Measurements from ENCODE around the gene CBLC. TPM values are rescaled to one million over a fixed set of nuclear protein-coding genes. Genes with fewer than 3 reads are reported as not detected.

CBLC gene
- total and polyA plus RNA-seq, 2 of the 4 experiments (the other 2 are of a cell fraction) = not detected

GRCh38 chr19:44818466-44819031 lies 40.9 kb downstream of the CBLC start:
- no peak for TF ChIP-seq BHLHE40 (IDR thresholded peaks at IDR 0.05; ENCODE audit: low read depth, low read length)
- no peak for TF ChIP-seq NFE2L2 (IDR thresholded peaks at IDR 0.05; ENCODE audit: low read depth, low read length)
- no peak for TF ChIP-seq ELK1 (IDR thresholded peaks at IDR 0.05; ENCODE audit: borderline replicate concordance, low read depth, low read length)
- no peak for TF ChIP-seq RCOR1 (IDR thresholded peaks at IDR 0.05; ENCODE audit: insufficient replicate concordance, low read length)
- no peak for TF ChIP-seq FOS (IDR thresholded peaks at IDR 0.05; ENCODE audit: low read depth, low read length)
- no peak for TF ChIP-seq MAZ (IDR thresholded peaks at IDR 0.05; ENCODE audit: borderline replicate concordance, low read depth, low read length)
- TF ChIP-seq MXI1 (IDR thresholded peaks at IDR 0.05; ENCODE audit: borderline replicate concordance, low read depth, low read length) = no peak
- TF ChIP-seq RAD21 (IDR thresholded peaks at IDR 0.05; ENCODE audit: low read length) = no peak
- no peak for ATAC-seq (ENCODE audit: low read depth)

More at GRCh38 chr19:44818466-44819031, 40.9 kb downstream of the CBLC start:
- no peak overlapping the region for H3K9ac ChIP-seq (ENCODE audit: low read depth, low read length)
- no peak overlapping the region for H2BK15ac ChIP-seq (ENCODE audit: low read depth, low read length)
- H2BK5ac ChIP-seq (ENCODE audit: low read depth, low read length, poor library complexity, severe bottlenecking) = no peak overlapping the region
- intact Hi-C loops (cut with micrococcal nuclease) (no loop called here), in situ Hi-C loops (cut with MboI; ENCODE audit: low sequenced_read_pairs) (no loop called here), dilution Hi-C loops (cut with HindIII; ENCODE audit: low sequenced_read_pairs, unreplicated experiment) (no loop called here)
- H4K8ac ChIP-seq (ENCODE audit: low read depth in 2 of 2, low read length in 2 of 2) = no peak overlapping the region
- WGBS, 2 experiments (ENCODE audit: extremely low coverage in 2 of 2, insufficient read length in 1 of 2) = 95% methylated on average over 4 of the region's 20 CpGs; no CpG with 5 or more reads in 1 of the 2 experiments
- no peak for DNase-seq
- no TSS peak for BruUV-seq (replicated peaks)
- H2BK20ac ChIP-seq (ENCODE audit: low read depth, low read length) = no peak overlapping the region
- peaks cover 3% of the 10 kb centered on the region; the same call in 1 of the 2 replicates for H3K4me1 ChIP-seq (ENCODE audit: control insufficient read depth, insufficient read depth, low read length)
- H2BK120ac ChIP-seq (ENCODE audit: low read depth, low read length) = no peak overlapping the region
- no peak overlapping the region for H3K4me3 ChIP-seq (ENCODE audit: insufficient read depth, low read depth, low read length)
- ChIA-PET POLR2A (ENCODE audit: unreplicated experiment) (no interaction called here), CTCF (no interaction called here)
- H3K4ac ChIP-seq (ENCODE audit: low read depth, low read length) = no peak overlapping the region
- H4K91ac ChIP-seq (ENCODE audit: insufficient read depth, low read depth, low read length) = no peak overlapping the region
- H3K27ac ChIP-seq (ENCODE audit: insufficient read depth, low read length) = no peak overlapping the region
- H2AK5ac ChIP-seq (ENCODE audit: low read depth, low read length) = no peak overlapping the region
- no peak overlapping the region for H3K56ac ChIP-seq (ENCODE audit: extremely low read depth, insufficient read depth, low read length)
- H3K14ac ChIP-seq (replicated peaks; ENCODE audit: low read depth, low read length) = no peak overlapping the region
- H3K27me3 ChIP-seq (ENCODE audit: control insufficient read depth, insufficient read depth, low read length) = no peaks in the 10 kb centered on the region; the same call in 1 of the 2 replicates
- H3K23ac ChIP-seq (ENCODE audit: low read depth, low read length) = no peak overlapping the region
- H3K4me2 ChIP-seq (ENCODE audit: low read depth, low read length) = no peak overlapping the region
- H3K9me1 ChIP-seq (ENCODE audit: insufficient read depth, low read length) = no peaks in the 10 kb centered on the region
- H2AFZ ChIP-seq (replicated peaks; ENCODE audit: low read length, poor library complexity) = no peak overlapping the region
- H4K20me1 ChIP-seq (ENCODE audit: insufficient read depth, low read length) = no peaks in the 10 kb centered on the region
- no peak overlapping the region for H3K18ac ChIP-seq (ENCODE audit: low read depth, low read length)
- H3K9me3 ChIP-seq (ENCODE audit: control insufficient read depth, insufficient read depth, low read length) = no peaks in the 10 kb centered on the region
- H4K5ac ChIP-seq (ENCODE audit: low read depth, low read length) = no peak overlapping the region
- no peaks in the 10 kb centered on the region for H3K79me1 ChIP-seq (ENCODE audit: low read depth in 1 of 2, low read length in 2 of 2)
- H3K36me3 ChIP-seq (ENCODE audit: control insufficient read depth, insufficient read depth, low read length) = peaks cover 16% of the 10 kb centered on the region
- H2AK9ac ChIP-seq (replicated peaks; ENCODE audit: low read depth, low read length, poor library complexity) = no peak overlapping the region

All from IMR-90 (cell line).